ENCODE data around the gene MAP1LC3C. TPM values are rescaled to one million over a fixed set of nuclear protein-coding genes. Genes with fewer than 3 reads are reported as not detected.
"Not testable (repeated sequence)": the region's sequence is repeated elsewhere in the genome, so short reads cannot be mapped to it uniquely, and the experiment has no call there.

MAP1LC3C gene
- total RNA-seq, 1 experiment from 2014 or later, result 2.6 TPM

GRCh38 chr1:241992734-241993133 lies 6.2 kb downstream of the MAP1LC3C start:
- DNase-seq (ENCODE audit: low spot score), result peak; percentile 76

- DNase-seq (ENCODE audit: low spot score), result peak; percentile 98
These were observed 8.9 kb downstream of the MAP1LC3C start for GRCh38 chr1:241990040-241990439.

GRCh38 chr1:241988389-241988930 lies 10.4 kb downstream of the MAP1LC3C start:
- not testable (repeated sequence) for DNase-seq (ENCODE audit: low spot score)

- DNase-seq (ENCODE audit: low spot score), result peak; percentile 64
These were observed 13.1 kb downstream of the MAP1LC3C start for GRCh38 chr1:241985787-241986186.

GRCh38 chr1:241979926-241980325 lies 19.0 kb downstream of the MAP1LC3C start:
- no peak for DNase-seq (ENCODE audit: low spot score)

- no peak for DNase-seq (ENCODE audit: low spot score)
These were observed 19.8 kb downstream of the MAP1LC3C start for GRCh38 chr1:241979071-241979470.

GRCh38 chr1:241976229-241976628 lies 22.7 kb downstream of the MAP1LC3C start:
- no peak for DNase-seq (ENCODE audit: low spot score)

GRCh38 chr1:241972703-241973369 lies 26.1 kb downstream of the MAP1LC3C start:
- DNase-seq (ENCODE audit: low spot score), result peak; percentile 65

GRCh38 chr1:241968611-241969010 lies 30.3 kb downstream of the MAP1LC3C start:
- no peak for DNase-seq (ENCODE audit: low spot score)

GRCh38 chr1:241964550-241965282 lies 34.2 kb downstream of the MAP1LC3C start:
- DNase-seq (ENCODE audit: low spot score), result no peak

- DNase-seq (ENCODE audit: low spot score), result no peak
These were observed 35.2 kb downstream of the MAP1LC3C start for GRCh38 chr1:241963722-241964121.

GRCh38 chr1:241962153-241962552 lies 36.7 kb downstream of the MAP1LC3C start:
- DNase-seq (ENCODE audit: low spot score), result no peak

GRCh38 chr1:241957692-241958494 lies 41.0 kb downstream of the MAP1LC3C start, which contains the start of gene BECN2:
Gene BECN2 (plus strand): TSS chr1:241957767. CDS start chr1:241957767, 0 bp downstream.
- no peak for DNase-seq (ENCODE audit: low spot score)

- DNase-seq (ENCODE audit: low spot score), result peak; percentile 33
These were observed 48.5 kb downstream of the MAP1LC3C start for GRCh38 chr1:241950390-241950789.

- DNase-seq (ENCODE audit: low spot score), result peak; percentile 60
These were observed 51.5 kb downstream of the MAP1LC3C start for GRCh38 chr1:241947354-241947753.

Other genes with a start within 250 kb of the MAP1LC3C start
- 56.1 and 71.4 TPM in 2 replicates for gene EXO1, start 150.9 kb downstream of the MAP1LC3C start, total RNA-seq (2014; rRNA removed; shearing (Covaris generic))
- not detected in 2 replicates for gene BECN2, start 41.3 kb downstream of the MAP1LC3C start, total RNA-seq (2014; rRNA removed; shearing (Covaris generic))

Measured in A172 (cell line).